Peyer's patch (tissue), 4 donors: Measurements from ENCODE around the gene DISP3. TPM values are rescaled to one million over a fixed set of nuclear protein-coding genes. Genes with fewer than 3 reads are reported as not detected.

Experiments used
- DNase-seq, 3 donors: peaks; one replicate each; pipeline ENCODE4 v3.0.0-alpha.2; 2017 to 2019
- H3K27ac ChIP-seq, 4 donors: fragments of 200-600 bp; sonication (generic); one replicate each; pipeline ENCODE4 v1.5.1; 2016 to 2019
- H3K27me3 ChIP-seq, 2 donors: fragments of 200-600 bp; sonication (generic); one replicate each; pipeline ENCODE4 v1.5.1; 2019
- H3K36me3 ChIP-seq, 3 donors: fragments of 200-600 bp; sonication (generic); one replicate each; pipeline ENCODE4 v1.5.1; 2016 to 2019
- H3K4me1 ChIP-seq, 4 donors: fragments of 200-600 bp; sonication (generic); one replicate each; pipeline ENCODE4 v1.5.1; 2016 to 2019
- H3K4me3 ChIP-seq, 4 donors: fragments of 200-600 bp; sonication (generic); 1 replicate in 3 of 4; 2 replicates in 1 of 4; pipeline ENCODE4 v1.5.1; 2016 to 2019; ENCODE audit warnings: mild to moderate bottlenecking in 1 of 4
- H3K9me3 ChIP-seq, 4 donors: fragments of 200-600 bp; sonication (generic); one replicate each; pipeline ENCODE4 v1.5.1; 2016 to 2019; ENCODE audit warnings: mild to moderate bottlenecking in 1 of 4
- POLR2A ChIP-seq, 2 donors: fragments of 450-650 bp; IDR thresholded peaks; one replicate each; pipeline ENCODE4 v1.5.1; 2017; ENCODE audit warnings: antibody characterized with exemption in 2 of 2, mild to moderate bottlenecking in 2 of 2, moderate library complexity in 2 of 2
- total RNA-seq, 4 donors: library from RNA; depleted of rRNA; stranded (reverse); fragments of >200 nt; gene quantifications; one replicate each; pipeline ENCODE4 v1.1.0, GENCODE V29; 2016
- TF ChIP-seq, protein P1 (sequence below), 6 experiments: fragments of 450-650 bp in 4 of 6; fragments of 200-600 bp in 2 of 6; sonication (generic) in 1 of 6; IDR thresholded peaks; one replicate each; pipeline ENCODE4 v1.5.1; 2017 to 2019; ENCODE audit warnings: antibody characterized with exemption in 6 of 6, mild to moderate bottlenecking in 3 of 6, moderate library complexity in 1 of 6

DISP3 gene
- total RNA-seq, 4 donors from 2014 or later = 0.54 to 2.4 (median 1.8) TPM; not detected in 1

DNA sequence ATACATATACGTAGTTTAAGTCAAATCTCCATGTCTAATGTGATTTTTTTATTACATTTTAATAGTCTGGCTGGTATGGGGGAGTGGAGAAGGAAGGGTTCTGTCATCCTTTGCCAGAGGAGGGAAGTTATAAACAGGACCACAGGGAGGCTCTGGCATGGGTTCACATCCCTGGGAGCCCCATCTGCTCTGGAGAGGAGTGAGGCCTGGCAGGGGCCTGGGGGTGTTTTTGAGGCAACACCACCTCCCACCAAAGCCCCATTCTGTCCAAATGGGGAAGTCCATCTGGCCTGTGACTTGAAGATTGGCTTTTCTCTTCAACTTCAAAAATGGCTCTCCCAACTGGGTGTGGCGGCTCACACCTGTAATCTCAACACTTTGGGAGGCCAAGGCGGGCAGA, 15.8 kb downstream of the DISP3 start:
- Histone ChIP-seq H3K4me1 (no peaks in the 10 kb centered on the region), H3K27ac (no peak overlapping the region), H3K27me3 (no peaks in the 10 kb centered on the region), H3K36me3 (no peaks in the 10 kb centered on the region), H3K4me3 (no peak overlapping the region), H3K9me3 (no peaks in the 10 kb centered on the region)
- TF ChIP-seq POLR2A (IDR thresholded peaks at IDR 0.05) = no peak
- TF ChIP-seq, protein P1, sequence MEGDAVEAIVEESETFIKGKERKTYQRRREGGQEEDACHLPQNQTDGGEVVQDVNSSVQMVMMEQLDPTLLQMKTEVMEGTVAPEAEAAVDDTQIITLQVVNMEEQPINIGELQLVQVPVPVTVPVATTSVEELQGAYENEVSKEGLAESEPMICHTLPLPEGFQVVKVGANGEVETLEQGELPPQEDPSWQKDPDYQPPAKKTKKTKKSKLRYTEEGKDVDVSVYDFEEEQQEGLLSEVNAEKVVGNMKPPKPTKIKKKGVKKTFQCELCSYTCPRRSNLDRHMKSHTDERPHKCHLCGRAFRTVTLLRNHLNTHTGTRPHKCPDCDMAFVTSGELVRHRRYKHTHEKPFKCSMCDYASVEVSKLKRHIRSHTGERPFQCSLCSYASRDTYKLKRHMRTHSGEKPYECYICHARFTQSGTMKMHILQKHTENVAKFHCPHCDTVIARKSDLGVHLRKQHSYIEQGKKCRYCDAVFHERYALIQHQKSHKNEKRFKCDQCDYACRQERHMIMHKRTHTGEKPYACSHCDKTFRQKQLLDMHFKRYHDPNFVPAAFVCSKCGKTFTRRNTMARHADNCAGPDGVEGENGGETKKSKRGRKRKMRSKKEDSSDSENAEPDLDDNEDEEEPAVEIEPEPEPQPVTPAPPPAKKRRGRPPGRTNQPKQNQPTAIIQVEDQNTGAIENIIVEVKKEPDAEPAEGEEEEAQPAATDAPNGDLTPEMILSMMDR (IDR thresholded peaks at IDR 0.05) = no peak
- no peak for DNase-seq

DNA sequence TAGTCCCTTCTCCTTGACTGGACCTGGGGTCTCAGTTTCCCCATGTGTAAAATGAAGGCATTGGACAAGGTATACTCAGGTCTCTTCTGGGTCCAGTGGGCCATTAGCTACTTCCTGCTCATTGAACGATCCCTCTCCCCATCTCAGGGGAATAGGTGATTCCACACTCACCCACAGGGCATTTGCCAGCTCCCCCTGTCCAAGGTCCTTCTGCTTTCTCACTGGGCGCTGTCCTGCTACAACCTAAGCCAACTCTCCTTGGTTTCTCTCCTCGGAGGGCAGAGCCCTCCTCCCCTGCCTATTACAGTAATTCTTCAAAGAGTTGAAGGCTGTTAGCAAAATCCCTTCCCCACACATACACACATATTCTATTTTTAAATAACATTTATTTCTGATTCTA, 16.6 kb downstream of the DISP3 start:
- TF ChIP-seq, protein P1 (IDR thresholded peaks at IDR 0.05) = no peak
- TF ChIP-seq POLR2A (IDR thresholded peaks at IDR 0.05) = no peak
- H3K27me3 ChIP-seq = no peaks in the 10 kb centered on the region
- H3K9me3 ChIP-seq = no peaks in the 10 kb centered on the region
- H3K4me1 ChIP-seq = no peaks in the 10 kb centered on the region
- no peaks in the 10 kb centered on the region for H3K36me3 ChIP-seq
- no peak overlapping the region for H3K27ac ChIP-seq
- DNase-seq = no peak
- H3K4me3 ChIP-seq = no peak overlapping the region

DNA sequence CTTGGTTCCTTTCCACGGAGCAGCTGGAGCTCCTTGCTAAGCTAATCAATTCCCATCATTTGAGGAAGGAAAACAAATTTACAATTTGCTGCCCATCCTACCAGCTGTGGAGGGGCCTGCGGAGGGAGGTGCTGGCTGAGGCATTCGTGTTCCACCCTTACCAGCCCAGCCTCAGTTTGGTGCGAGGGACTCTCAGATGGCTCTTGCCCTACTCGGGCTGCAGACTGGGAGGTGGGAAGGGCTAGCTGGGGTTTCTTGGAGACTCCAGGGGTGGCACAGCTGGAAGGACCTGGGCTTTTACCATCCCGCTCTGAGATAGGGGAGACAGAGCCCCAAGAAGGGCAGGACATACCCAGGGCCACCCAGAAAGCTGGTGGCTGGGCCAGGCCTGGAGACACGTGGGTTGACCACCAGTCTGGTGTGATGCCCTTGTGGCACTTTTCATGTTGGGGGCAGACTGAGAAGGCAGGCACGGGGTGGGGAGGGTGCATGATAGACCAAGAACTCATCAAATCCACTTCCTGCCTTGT, 17.7 kb downstream of the DISP3 start:
- Histone ChIP-seq H3K27me3 (no peaks in the 10 kb centered on the region), H3K4me1 (no peaks in the 10 kb centered on the region), H3K4me3 (no peak overlapping the region), H3K9me3 (no peaks in the 10 kb centered on the region), H3K27ac (no peak overlapping the region), H3K36me3 (no peaks in the 10 kb centered on the region)
- no peak for TF ChIP-seq POLR2A (IDR thresholded peaks at IDR 0.05)
- TF ChIP-seq, protein P1 (IDR thresholded peaks at IDR 0.05) = no peak
- DNase-seq = no peak

DNA sequence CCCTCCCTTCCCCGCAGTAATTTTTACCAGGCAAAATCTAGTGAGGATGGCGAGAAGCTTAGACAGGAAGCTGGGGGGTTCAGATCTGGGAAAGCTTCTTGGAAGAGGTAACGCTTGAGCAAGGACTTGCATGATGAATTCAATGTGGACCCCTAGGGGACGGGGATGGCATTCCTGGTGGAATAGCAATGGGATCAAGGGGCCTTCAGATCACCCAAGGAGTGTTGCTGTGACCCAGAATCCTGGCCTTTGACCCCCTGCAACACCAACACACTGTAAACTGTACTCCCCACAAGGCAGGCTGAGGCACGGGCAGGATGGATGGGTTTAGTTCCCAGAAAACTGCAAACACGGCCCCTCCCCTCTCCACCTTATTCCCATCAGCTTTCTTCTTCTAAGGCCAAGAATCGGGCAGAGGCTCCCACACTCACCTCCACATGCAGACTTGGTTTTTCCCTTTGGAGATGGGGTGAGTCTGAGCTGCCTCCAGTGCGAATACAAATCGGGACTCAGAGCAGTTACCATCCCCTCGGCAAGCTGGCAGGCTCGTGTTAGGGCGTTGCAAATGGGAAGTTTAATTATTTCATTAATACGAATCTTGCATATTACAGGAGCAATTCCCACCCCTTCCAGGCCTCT, 20.1 kb downstream of the DISP3 start:
- Histone ChIP-seq H3K4me1 (no peaks in the 10 kb centered on the region), H3K4me3 (no peak overlapping the region), H3K27ac (no peak overlapping the region), H3K36me3 (no peaks in the 10 kb centered on the region), H3K27me3 (no peaks in the 10 kb centered on the region), H3K9me3 (peaks cover 0 to 4% (median 1%) of the 10 kb centered on the region in 4 donors)
- no peak for DNase-seq
- no peak for TF ChIP-seq POLR2A (IDR thresholded peaks at IDR 0.05)
- TF ChIP-seq, protein P1 (IDR thresholded peaks at IDR 0.05) = no peak

DNA sequence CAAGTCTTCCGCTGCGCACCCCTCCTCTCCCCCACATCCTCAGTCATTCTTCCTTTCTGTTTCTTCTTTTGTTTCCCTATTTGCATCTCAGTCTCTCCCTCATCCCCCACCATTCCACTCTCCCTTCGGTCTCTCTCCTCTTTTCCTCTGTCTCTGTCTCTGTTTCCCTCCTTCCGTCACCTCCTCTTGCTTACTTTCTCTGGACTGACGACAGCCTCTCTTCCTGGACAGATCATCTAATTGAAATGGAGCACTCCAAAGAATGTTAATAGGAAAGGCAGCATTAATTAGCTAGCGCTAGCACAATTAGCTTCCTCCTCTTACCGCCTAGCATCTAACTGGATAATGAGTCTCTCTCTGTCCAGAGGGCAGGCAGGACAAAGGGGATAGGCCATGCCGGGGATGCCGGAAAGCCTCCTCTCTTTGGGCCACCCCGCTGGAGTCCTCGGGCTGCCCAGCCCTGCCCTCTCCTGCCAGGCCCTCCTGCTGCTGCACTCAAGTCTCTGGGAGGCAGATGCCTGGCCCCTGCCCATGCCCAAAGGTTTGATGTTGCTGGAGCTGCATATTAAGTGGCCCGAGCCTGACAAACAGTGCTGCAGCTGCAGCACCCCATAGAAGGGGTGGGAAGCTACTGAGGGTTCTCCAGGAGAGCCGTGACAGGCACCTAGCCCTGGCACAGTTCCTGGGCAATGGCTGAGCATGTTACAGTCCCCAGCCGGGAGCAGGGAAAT, 20.8 kb downstream of the DISP3 start:
- Histone ChIP-seq H3K4me1 (no peaks in the 10 kb centered on the region), H3K36me3 (no peaks in the 10 kb centered on the region), H3K4me3 (no peak overlapping the region), H3K27me3 (no peaks in the 10 kb centered on the region), H3K27ac (no peak overlapping the region), H3K9me3 (peaks cover 0 to 11% (median 3%) of the 10 kb centered on the region in 4 donors)
- no peak for TF ChIP-seq POLR2A (IDR thresholded peaks at IDR 0.05)
- TF ChIP-seq, protein P1 (IDR thresholded peaks at IDR 0.05) = no peak
- no peak for DNase-seq
